Effector memory CD8-positive, alpha-beta T cell (primary cell): ENCODE results near the gene ZNF566.

Source experiments
- ATAC-seq: fragments of 150-1000 bp; cut with Tn5 transposase; replicated peaks from 2 replicates; pipeline ENCODE4 v1.10.0; 2021; ENCODE audit warnings: mild to moderate bottlenecking, moderate library complexity
- DNase-seq, 3 experiments: peaks; one replicate each; pipeline ENCODE4 v3.0.0; 2021
- H3K27ac Mint-ChIP-seq, 2 donors: one replicate each; pipeline ENCODE4 v1.8.0; 2022; ENCODE audit warnings: mild to moderate bottlenecking in 2 of 2, mixed read lengths in 2 of 2, moderate library complexity in 2 of 2
- H3K27me3 Mint-ChIP-seq, 2 donors: one replicate each; pipeline ENCODE4 v1.8.0; 2022; ENCODE audit warnings: mixed read lengths in 2 of 2
- H3K36me3 Mint-ChIP-seq: one replicate; pipeline ENCODE4 v1.8.0; 2022; ENCODE audit warnings: mild to moderate bottlenecking, moderate library complexity, mixed read lengths; ENCODE audit not compliant: insufficient read depth
- H3K4me1 Mint-ChIP-seq, 2 donors: one replicate each; pipeline ENCODE4 v1.8.0; 2022; ENCODE audit warnings: low read depth in 2 of 2, mixed read lengths in 2 of 2
- H3K4me3 Mint-ChIP-seq, 2 donors: one replicate each; pipeline ENCODE4 v1.8.0; 2022; ENCODE audit warnings: mild to moderate bottlenecking in 2 of 2, mixed read lengths in 2 of 2, moderate library complexity in 2 of 2
- H3K9me3 Mint-ChIP-seq, 2 donors: one replicate each; pipeline ENCODE4 v1.8.0; 2022; ENCODE audit warnings: mixed read lengths in 2 of 2

ZNF566 gene

GRCh38 chr19:36420961-36421748, 68.2 kb downstream of the ZNF566 start:
- Mint-ChIP-seq H3K9me3 (no peaks in the 10 kb centered on the region), H3K36me3 (peaks cover 16% of the 10 kb centered on the region), H3K27ac (no peak overlapping the region), H3K4me3 (peak overlapping the region in 1 of 2 donors; percentile 34), H3K27me3 (peaks cover 16 to 38% of the 10 kb centered on the region in 2 donors), H3K4me1 (peaks cover 16 to 19% of the 10 kb centered on the region in 2 donors)
- ATAC-seq = no peak
- no peak for DNase-seq

GRCh38 chr19:36418287-36419001, 70.9 kb downstream of the ZNF566 start, which contains the start of gene ZFP82:
Gene ZFP82 (minus strand): TSS chr19:36418644. CDS start chr19:36409789, 8,855 bp downstream.
- peaks cover 16% of the 10 kb centered on the region for H3K36me3 Mint-ChIP-seq
- peaks cover 16 to 26% of the 10 kb centered on the region in 2 donors for H3K27me3 Mint-ChIP-seq
- peak; percentile 88 for ATAC-seq
- peak within 1 kb of the TSS; percentile 98 to 99 for H3K27ac Mint-ChIP-seq
- DNase-seq = peak; percentile 62 to 71 (median 67)
- H3K9me3 Mint-ChIP-seq = no peaks in the 10 kb centered on the region
- H3K4me1 Mint-ChIP-seq = peaks cover 16 to 25% of the 10 kb centered on the region in 2 donors
- peak within 1 kb of the TSS; percentile 98 to 99 for H3K4me3 Mint-ChIP-seq

- DNase-seq (no peak), ATAC-seq (no peak)
- H3K9me3 Mint-ChIP-seq = no peaks in the 10 kb centered on the region
- peaks cover 16 to 25% of the 10 kb centered on the region in 2 donors for H3K27me3 Mint-ChIP-seq
- H3K4me3 Mint-ChIP-seq = peak overlapping the region; percentile 98 to 99
- H3K36me3 Mint-ChIP-seq = peaks cover 16% of the 10 kb centered on the region
- H3K4me1 Mint-ChIP-seq = peaks cover 16 to 25% of the 10 kb centered on the region in 2 donors
- peak overlapping the region; percentile 98 to 99 for H3K27ac Mint-ChIP-seq
Measured at GRCh38 chr19:36417752-36418286, 71.5 kb downstream of the ZNF566 start.

- ATAC-seq = no peak
- H3K9me3 Mint-ChIP-seq = peaks cover 2 to 8% of the 10 kb centered on the region in 2 donors
Measured at GRCh38 chr19:36409841-36410240, 79.5 kb downstream of the ZNF566 start.

GRCh38 chr19:36408101-36408500, 81.3 kb downstream of the ZNF566 start:
- Mint-ChIP-seq H3K36me3 (peaks cover 56% of the 10 kb centered on the region), H3K27ac (no peak overlapping the region), H3K9me3 (peaks cover 2 to 8% of the 10 kb centered on the region in 2 donors), H3K27me3 (no peaks in the 10 kb centered on the region), H3K4me1 (peaks cover 0 to 21% of the 10 kb centered on the region in 2 donors), H3K4me3 (no peak overlapping the region)
- no peak for ATAC-seq
- no peak for DNase-seq

More at GRCh38 chr19:36409841-36410240, 79.5 kb downstream of the ZNF566 start:
- no peak for DNase-seq
- H3K36me3 Mint-ChIP-seq = peaks cover 47% of the 10 kb centered on the region
- no peak overlapping the region for H3K4me3 Mint-ChIP-seq
- H3K4me1 Mint-ChIP-seq = peaks cover 0 to 17% of the 10 kb centered on the region in 2 donors
- H3K27me3 Mint-ChIP-seq = no peaks in the 10 kb centered on the region
- H3K27ac Mint-ChIP-seq = no peak overlapping the region

- DNase-seq (no peak), ATAC-seq (no peak)
- Mint-ChIP-seq H3K36me3 (peaks cover 72% of the 10 kb centered on the region), H3K4me3 (no peak overlapping the region), H3K27ac (no peak overlapping the region), H3K9me3 (peaks cover 11 to 16% of the 10 kb centered on the region in 2 donors), H3K27me3 (no peaks in the 10 kb centered on the region), H3K4me1 (peaks cover 0 to 7% of the 10 kb centered on the region in 2 donors)
Measured at GRCh38 chr19:36404498-36404897, 84.9 kb downstream of the ZNF566 start.

- peaks cover 65% of the 10 kb centered on the region for H3K36me3 Mint-ChIP-seq
- peaks cover 9 to 15% of the 10 kb centered on the region in 2 donors for H3K9me3 Mint-ChIP-seq
- no peaks in the 10 kb centered on the region for H3K27me3 Mint-ChIP-seq
- DNase-seq = no peak
- peaks cover 0 to 4% of the 10 kb centered on the region in 2 donors for H3K4me1 Mint-ChIP-seq
- no peak overlapping the region for H3K4me3 Mint-ChIP-seq
- no peak overlapping the region for H3K27ac Mint-ChIP-seq
- ATAC-seq = no peak
Measured at GRCh38 chr19:36401475-36401874, 87.9 kb downstream of the ZNF566 start.

- Mint-ChIP-seq H3K4me1 (no peaks in the 10 kb centered on the region), H3K27me3 (no peaks in the 10 kb centered on the region), H3K9me3 (peaks cover 16 to 33% of the 10 kb centered on the region in 2 donors), H3K27ac (no peak overlapping the region), H3K36me3 (peaks cover 43% of the 10 kb centered on the region), H3K4me3 (no peak overlapping the region)
- DNase-seq (no peak), ATAC-seq (no peak)
Measured at GRCh38 chr19:36398571-36398970, 90.8 kb downstream of the ZNF566 start.
